Measurements from ENCODE around the gene TBPL2.

DNA sequence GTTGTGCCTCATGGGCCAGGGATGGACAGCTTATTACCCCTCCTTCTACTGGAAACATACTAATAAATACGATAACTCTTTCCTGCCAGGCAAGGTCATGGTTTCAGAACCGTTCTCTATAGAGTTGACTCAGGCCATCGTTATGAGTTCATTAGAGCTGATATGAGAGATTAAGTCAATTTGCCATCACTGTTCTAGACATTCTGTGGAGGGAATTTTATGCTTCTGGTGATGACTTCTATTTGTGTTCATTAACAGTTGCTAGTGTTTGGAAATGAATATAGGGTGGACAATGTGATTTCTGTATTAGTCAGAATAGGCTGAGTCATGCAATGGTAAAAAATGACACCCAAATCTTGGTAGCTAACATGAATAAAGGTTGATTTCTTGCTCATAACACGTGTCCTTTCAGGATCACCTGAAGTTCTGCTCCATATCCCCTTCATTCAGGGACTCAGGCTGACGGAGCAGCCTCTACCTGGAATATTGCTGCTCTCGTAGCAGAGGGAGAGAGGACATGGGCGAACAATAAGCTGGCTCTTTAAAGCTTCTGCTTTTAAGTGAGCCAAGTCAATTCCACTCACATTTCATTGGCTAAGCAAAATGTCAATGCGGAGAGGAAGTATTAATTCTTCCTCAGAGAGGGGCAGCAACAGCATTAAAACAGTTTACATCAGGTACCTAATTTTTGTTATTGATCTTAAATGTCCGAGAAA is 18.5 kb upstream of the TBPL2 start:
- TF ChIP-seq, protein P1, sequence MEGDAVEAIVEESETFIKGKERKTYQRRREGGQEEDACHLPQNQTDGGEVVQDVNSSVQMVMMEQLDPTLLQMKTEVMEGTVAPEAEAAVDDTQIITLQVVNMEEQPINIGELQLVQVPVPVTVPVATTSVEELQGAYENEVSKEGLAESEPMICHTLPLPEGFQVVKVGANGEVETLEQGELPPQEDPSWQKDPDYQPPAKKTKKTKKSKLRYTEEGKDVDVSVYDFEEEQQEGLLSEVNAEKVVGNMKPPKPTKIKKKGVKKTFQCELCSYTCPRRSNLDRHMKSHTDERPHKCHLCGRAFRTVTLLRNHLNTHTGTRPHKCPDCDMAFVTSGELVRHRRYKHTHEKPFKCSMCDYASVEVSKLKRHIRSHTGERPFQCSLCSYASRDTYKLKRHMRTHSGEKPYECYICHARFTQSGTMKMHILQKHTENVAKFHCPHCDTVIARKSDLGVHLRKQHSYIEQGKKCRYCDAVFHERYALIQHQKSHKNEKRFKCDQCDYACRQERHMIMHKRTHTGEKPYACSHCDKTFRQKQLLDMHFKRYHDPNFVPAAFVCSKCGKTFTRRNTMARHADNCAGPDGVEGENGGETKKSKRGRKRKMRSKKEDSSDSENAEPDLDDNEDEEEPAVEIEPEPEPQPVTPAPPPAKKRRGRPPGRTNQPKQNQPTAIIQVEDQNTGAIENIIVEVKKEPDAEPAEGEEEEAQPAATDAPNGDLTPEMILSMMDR (IDR thresholded peaks at IDR 0.05; ENCODE audit: low read depth, low read length, missing input control) = no peak
- TF ChIP-seq EGR1 (IDR thresholded peaks at IDR 0.05; ENCODE audit: low read depth in 2 of 2) (no peak), RAD21 (IDR thresholded peaks at IDR 0.05) (no peak), HNF4G (IDR thresholded peaks at IDR 0.05) (no peak)
